HepG2 (cell line): ENCODE data around the gene SIK3. TPM values are rescaled to one million over a fixed set of nuclear protein-coding genes. Genes with fewer than 3 reads are reported as not detected.
A peak's percentile ranks its signal among the peaks of the same experiment; 100 is the strongest.

ENCODE experiments used
- CC2D1A ChIP-seq: sonication (generic); formaldehyde crosslinking; IDR thresholded peaks from 2 replicates; pipeline ENCODE4 v1.8.1; 2023; ENCODE audit warnings: mild to moderate bottlenecking, missing genetic modification reagents
- CHD4 ChIP-seq: fragments of 200-600 bp; sonication (generic); IDR thresholded peaks from 2 replicates; pipeline ENCODE4 v1.7.0; 2017; ENCODE audit warnings: mild to moderate bottlenecking, low read length, borderline replicate concordance
- FOSL1 ChIP-seq: sonication (generic); formaldehyde crosslinking; IDR thresholded peaks from 2 replicates; pipeline ENCODE4 v1.9.0; 2021; ENCODE audit warnings: missing genetic modification reagents, borderline replicate concordance
- FOSL2 ChIP-seq: sonication (generic); formaldehyde crosslinking; IDR thresholded peaks from 2 replicates; pipeline ENCODE4 v1.4.0; 2020; ENCODE audit warnings: missing genetic modification reagents
- HNRNPUL1 ChIP-seq: fragments of 200-400 bp; formaldehyde crosslinking; IDR thresholded peaks from 2 replicates; pipeline ENCODE4 v1.6.1; 2017; ENCODE audit warnings: low read depth, mild to moderate bottlenecking, low read length, moderate library complexity
- KAT7 ChIP-seq: IDR thresholded peaks from 2 replicates; pipeline ENCODE4 v1.6.1; 2018; ENCODE audit warnings: borderline replicate concordance, missing compliant biosample characterization
- MBNL3 ChIP-seq: fragments of 250-450 bp; sonication (Bioruptor Pico); conservative IDR thresholded peaks from 2 replicates; pipeline ENCODE4 v1.8.0; 2022; ENCODE audit warnings: mild to moderate bottlenecking, inconsistent platforms
- ONECUT2 ChIP-seq: sonication (generic); formaldehyde crosslinking; IDR thresholded peaks from 2 replicates; pipeline ENCODE4 v1.4.0; 2020; ENCODE audit warnings: missing genetic modification reagents
- ZMYM2 ChIP-seq: sonication (generic); formaldehyde crosslinking; IDR thresholded peaks from 2 replicates; pipeline ENCODE4 v1.8.0; 2022; ENCODE audit warnings: mild to moderate bottlenecking, missing genetic modification reagents
- ZNF432 ChIP-seq: sonication (generic); formaldehyde crosslinking; IDR thresholded peaks from 2 replicates; pipeline ENCODE4 v1.5.0; 2020; ENCODE audit warnings: missing genetic modification reagents, mild to moderate bottlenecking, borderline replicate concordance
- ZNF530 ChIP-seq: sonication (generic); formaldehyde crosslinking; IDR thresholded peaks from 2 replicates; pipeline ENCODE4 v1.5.0; 2020; ENCODE audit warnings: low read depth, mild to moderate bottlenecking, missing genetic modification reagents
- ZNF720 ChIP-seq: sonication (generic); formaldehyde crosslinking; IDR thresholded peaks from 2 replicates; pipeline ENCODE4 v1.4.0; 2020; ENCODE audit warnings: missing genetic modification reagents
- polyA plus RNA-seq, 8 experiments: library from polyadenylated mRNA; depleted of rRNA in 3 of 8; stranded (reverse) in 7 of 8; unstranded in 1 of 8; fragments of >200 nt; fragmentation: Illumina TruSeq in 4 of 8; extraction: Trizol in 4 of 8; gene quantifications; 2 replicates each; pipeline versions ENCODE4 v1.2.1 to v1.2.3, GENCODE V29; 2011 to 2016; ENCODE audit warnings: low read depth in 4 of 8, missing spikeins in 1 of 8, mixed read lengths in 1 of 8; ENCODE audit not compliant: insufficient read depth in 1 of 8
- total RNA-seq, 5 experiments: library from RNA; depleted of rRNA; stranded (reverse); fragments of >200 nt; fragmentation: Illumina TruSeq; extraction: Trizol; gene quantifications; 2 replicates each; pipeline ENCODE4 v1.2.3, GENCODE V29; 2016; ENCODE audit warnings: low read depth in 1 of 5
- TF ChIP-seq, protein P1 (sequence below): fragments of 450-650 bp; IDR thresholded peaks from 2 replicates; pipeline ENCODE4 v1.6.1; 2016
- TF ChIP-seq, protein P2 (sequence below), 2 experiments: fragments of 450-650 bp in 1 of 2; sonication (generic) in 1 of 2; formaldehyde crosslinking in 1 of 2; IDR thresholded peaks; 2 replicates each; pipeline versions ENCODE4 v1.6.1 to v1.8.0; 2016 to 2022; ENCODE audit warnings: antibody characterized with exemption in 1 of 2, mild to moderate bottlenecking in 1 of 2, missing genetic modification reagents in 1 of 2
- TF ChIP-seq, protein P3 (sequence below): sonication (generic); formaldehyde crosslinking; IDR thresholded peaks from 2 replicates; pipeline ENCODE4 v1.9.0; 2021; ENCODE audit warnings: missing genetic modification reagents, mild to moderate bottlenecking, borderline replicate concordance
- TF ChIP-seq, protein P4 (sequence below): sonication (generic); formaldehyde crosslinking; IDR thresholded peaks from 2 replicates; pipeline ENCODE4 v1.8.1; 2023; ENCODE audit warnings: missing genetic modification reagents, mild to moderate bottlenecking, borderline replicate concordance

The SIK3 gene
- total and polyA plus RNA-seq, 2 of the 13 experiments (the other 11 are each of a cell fraction or from before 2014, with no cell fraction given), result 5.7 to 9.8 TPM

DNA sequence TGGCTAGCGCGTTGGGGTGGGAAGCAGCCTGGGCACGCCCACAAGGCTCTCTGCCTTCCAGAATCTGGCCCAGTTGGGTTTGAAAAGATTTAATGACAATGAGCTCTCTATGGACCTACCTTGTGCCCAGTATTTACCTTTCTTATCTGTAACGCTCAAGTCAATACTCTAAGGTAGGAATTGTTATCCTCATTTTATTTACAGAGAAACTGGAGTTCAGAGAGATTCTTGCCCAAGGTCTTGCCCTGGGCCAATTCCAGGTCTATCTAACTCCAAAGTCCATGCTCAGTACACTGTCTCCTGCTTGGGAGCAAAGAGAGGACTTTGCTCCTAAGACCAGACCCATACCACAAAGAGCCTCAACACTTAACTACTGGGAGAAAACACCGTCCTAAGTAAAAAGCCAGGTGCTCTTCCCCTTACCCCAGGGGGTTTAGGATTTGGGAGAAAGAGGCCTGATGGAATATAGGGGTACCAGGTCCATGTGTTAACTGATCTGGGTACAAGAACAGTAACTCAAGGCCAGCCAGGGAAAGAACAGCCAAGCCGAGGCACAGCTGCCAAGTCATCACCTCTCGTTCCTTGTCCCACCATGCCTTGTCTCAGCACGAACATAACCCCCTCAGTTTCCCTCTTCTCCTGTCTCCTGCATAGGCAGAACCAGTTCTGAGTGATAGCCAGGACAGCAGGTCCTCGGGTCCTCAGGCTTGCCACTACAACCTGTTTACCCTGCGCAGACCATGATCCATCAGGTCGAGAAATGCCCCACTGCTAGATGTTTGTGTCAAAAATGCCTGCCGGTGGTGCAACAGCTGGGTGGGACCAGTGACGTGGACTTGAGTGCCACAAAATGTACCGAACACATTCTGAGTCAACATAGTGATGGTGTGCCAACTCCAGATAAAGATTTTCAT is 289.7 kb downstream of the SIK3 start (continued):
- TF ChIP-seq, protein P1, sequence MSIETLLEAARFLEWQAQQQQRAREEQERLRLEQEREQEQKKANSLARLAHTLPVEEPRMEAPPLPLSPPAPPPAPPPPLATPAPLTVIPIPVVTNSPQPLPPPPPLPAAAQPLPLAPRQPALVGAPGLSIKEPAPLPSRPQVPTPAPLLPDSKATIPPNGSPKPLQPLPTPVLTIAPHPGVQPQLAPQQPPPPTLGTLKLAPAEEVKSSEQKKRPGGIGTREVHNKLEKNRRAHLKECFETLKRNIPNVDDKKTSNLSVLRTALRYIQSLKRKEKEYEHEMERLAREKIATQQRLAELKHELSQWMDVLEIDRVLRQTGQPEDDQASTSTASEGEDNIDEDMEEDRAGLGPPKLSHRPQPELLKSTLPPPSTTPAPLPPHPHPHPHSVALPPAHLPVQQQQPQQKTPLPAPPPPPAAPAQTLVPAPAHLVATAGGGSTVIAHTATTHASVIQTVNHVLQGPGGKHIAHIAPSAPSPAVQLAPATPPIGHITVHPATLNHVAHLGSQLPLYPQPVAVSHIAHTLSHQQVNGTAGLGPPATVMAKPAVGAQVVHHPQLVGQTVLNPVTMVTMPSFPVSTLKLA, result 0 out of 2 replicates have a peak, but pooled peaks have one; percentile 2
- TF ChIP-seq ZMYM2 (CRISPR knock-in tag) (peak; percentile 88), ONECUT2 (CRISPR knock-in tag) (peak; percentile 90), HNRNPUL1 (no peak), ZNF530 (CRISPR knock-in tag) (no peak), FOSL2 (peak; percentile 80), FOSL1 (CRISPR knock-in tag) (no peak), KAT7 (CRISPR knock-in tag) (no peak), ZNF432 (CRISPR knock-in tag) (no peak), CHD4 (0 out of 2 replicates have a peak, but pooled peaks have one; percentile 36), CC2D1A (no peak), ZNF720 (CRISPR knock-in tag) (no peak), MBNL3 (CRISPR knock-in tag) (no peak)
- TF ChIP-seq, protein P2, sequence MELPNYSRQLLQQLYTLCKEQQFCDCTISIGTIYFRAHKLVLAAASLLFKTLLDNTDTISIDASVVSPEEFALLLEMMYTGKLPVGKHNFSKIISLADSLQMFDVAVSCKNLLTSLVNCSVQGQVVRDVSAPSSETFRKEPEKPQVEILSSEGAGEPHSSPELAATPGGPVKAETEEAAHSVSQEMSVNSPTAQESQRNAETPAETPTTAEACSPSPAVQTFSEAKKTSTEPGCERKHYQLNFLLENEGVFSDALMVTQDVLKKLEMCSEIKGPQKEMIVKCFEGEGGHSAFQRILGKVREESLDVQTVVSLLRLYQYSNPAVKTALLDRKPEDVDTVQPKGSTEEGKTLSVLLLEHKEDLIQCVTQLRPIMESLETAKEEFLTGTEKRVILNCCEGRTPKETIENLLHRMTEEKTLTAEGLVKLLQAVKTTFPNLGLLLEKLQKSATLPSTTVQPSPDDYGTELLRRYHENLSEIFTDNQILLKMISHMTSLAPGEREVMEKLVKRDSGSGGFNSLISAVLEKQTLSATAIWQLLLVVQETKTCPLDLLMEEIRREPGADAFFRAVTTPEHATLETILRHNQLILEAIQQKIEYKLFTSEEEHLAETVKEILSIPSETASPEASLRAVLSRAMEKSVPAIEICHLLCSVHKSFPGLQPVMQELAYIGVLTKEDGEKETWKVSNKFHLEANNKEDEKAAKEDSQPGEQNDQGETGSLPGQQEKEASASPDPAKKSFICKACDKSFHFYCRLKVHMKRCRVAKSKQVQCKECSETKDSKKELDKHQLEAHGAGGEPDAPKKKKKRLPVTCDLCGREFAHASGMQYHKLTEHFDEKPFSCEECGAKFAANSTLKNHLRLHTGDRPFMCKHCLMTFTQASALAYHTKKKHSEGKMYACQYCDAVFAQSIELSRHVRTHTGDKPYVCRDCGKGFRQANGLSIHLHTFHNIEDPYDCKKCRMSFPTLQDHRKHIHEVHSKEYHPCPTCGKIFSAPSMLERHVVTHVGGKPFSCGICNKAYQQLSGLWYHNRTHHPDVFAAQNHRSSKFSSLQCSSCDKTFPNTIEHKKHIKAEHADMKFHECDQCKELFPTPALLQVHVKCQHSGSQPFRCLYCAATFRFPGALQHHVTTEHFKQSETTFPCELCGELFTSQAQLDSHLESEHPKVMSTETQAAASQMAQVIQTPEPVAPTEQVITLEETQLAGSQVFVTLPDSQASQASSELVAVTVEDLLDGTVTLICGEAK (IDR thresholded peaks at IDR 0.05), result no peak
- TF ChIP-seq, protein P2 (CRISPR knock-in tag; IDR thresholded peaks at IDR 0.05), result peak; percentile 16; the same call in 1 of the 2 replicates
- TF ChIP-seq, protein P3, sequence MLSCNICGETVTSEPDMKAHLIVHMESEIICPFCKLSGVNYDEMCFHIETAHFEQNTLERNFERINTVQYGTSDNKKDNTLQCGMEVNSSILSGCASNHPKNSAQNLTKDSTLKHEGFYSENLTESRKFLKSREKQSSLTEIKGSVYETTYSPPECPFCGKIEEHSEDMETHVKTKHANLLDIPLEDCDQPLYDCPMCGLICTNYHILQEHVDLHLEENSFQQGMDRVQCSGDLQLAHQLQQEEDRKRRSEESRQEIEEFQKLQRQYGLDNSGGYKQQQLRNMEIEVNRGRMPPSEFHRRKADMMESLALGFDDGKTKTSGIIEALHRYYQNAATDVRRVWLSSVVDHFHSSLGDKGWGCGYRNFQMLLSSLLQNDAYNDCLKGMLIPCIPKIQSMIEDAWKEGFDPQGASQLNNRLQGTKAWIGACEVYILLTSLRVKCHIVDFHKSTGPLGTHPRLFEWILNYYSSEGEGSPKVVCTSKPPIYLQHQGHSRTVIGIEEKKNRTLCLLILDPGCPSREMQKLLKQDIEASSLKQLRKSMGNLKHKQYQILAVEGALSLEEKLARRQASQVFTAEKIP (CRISPR knock-in tag), result no peak
- TF ChIP-seq, protein P4, sequence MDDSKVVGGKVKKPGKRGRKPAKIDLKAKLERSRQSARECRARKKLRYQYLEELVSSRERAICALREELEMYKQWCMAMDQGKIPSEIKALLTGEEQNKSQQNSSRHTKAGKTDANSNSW, result no peak
